ENCODE results near the gene SIDT1.

GRCh38 chr3:113574213-113574612 is 41.9 kb downstream of the SIDT1 start:
- no peak for TF ChIP-seq CTCF (conservative IDR thresholded peaks at IDR 0.05; ENCODE audit: low read length)
- no peak for TF ChIP-seq EZH2phosphoT487 (IDR thresholded peaks at IDR 0.05; ENCODE audit: borderline replicate concordance)
